Measurements from ENCODE around the gene ERV3-1.

DNA sequence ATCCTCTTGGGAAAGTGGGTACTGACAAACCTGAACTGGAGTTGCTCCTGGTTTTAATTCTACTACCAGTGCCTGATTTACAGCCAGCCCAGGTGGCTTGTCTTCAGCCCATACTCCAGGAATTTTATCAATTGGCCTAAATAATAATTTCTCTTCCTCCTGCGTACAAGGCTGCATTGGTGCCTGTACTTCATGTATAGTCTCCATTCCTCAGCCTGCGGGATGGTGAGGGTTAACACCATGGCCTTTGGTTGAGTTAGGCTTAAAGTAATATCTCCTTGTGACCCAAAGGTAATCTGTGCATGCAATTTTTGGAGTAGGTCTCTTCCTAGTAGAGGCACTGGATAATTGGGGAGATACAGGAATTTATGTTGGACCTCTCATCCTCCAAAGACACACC is 10.2 kb downstream of the ERV3-1 start:
- TF ChIP-seq ZNF274 (IDR thresholded peaks at IDR 0.05; ENCODE audit: low read depth, low read length) (no peak), YY1 (IDR thresholded peaks at IDR 0.05; ENCODE audit: insufficient read depth, insufficient read length) (no peak), SUZ12 (IDR thresholded peaks at IDR 0.05; ENCODE audit: extremely low read depth, insufficient read depth, insufficient read length) (no peak)
